Measurements from ENCODE around the gene KLK15.

DNA sequence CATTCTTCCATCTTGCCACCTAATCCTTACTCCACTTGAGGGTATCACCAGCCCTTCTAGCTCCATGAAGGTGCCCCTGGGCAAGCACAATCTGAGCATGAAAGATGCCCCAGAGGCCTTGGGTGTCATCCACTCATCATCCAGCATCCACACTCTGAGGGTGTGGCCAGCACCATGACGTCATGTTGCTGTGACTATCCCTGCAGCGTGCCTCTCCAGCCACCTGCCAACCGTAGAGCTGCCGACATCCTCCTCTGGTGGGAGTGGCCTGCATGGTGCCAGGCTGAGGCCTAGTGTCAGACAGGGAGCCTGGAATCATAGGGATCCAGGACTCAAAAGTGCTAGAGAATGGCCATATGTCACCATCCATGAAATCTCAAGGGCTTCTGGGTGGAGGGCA lies 18.2 kb upstream of the KLK15 start:
- TF ChIP-seq, protein P1, sequence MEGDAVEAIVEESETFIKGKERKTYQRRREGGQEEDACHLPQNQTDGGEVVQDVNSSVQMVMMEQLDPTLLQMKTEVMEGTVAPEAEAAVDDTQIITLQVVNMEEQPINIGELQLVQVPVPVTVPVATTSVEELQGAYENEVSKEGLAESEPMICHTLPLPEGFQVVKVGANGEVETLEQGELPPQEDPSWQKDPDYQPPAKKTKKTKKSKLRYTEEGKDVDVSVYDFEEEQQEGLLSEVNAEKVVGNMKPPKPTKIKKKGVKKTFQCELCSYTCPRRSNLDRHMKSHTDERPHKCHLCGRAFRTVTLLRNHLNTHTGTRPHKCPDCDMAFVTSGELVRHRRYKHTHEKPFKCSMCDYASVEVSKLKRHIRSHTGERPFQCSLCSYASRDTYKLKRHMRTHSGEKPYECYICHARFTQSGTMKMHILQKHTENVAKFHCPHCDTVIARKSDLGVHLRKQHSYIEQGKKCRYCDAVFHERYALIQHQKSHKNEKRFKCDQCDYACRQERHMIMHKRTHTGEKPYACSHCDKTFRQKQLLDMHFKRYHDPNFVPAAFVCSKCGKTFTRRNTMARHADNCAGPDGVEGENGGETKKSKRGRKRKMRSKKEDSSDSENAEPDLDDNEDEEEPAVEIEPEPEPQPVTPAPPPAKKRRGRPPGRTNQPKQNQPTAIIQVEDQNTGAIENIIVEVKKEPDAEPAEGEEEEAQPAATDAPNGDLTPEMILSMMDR (conservative IDR thresholded peaks at IDR 0.05 in 1 of 2, IDR thresholded peaks at IDR 0.05 in 1 of 2; ENCODE audit: extremely low read depth in 1 of 2, insufficient read depth in 1 of 2, low read depth in 1 of 2, low read length in 2 of 2): no peak
- TF ChIP-seq EZH2 (IDR thresholded peaks at IDR 0.05; ENCODE audit: borderline replicate concordance, low read length): no peak

Measured in mammary epithelial cell (primary cell).